ENCODE data around the gene FSCN2. TPM values are rescaled to one million over a fixed set of nuclear protein-coding genes. Genes with fewer than 3 reads are reported as not detected.

The FSCN2 gene
- total RNA-seq, result 0.99 TPM

- no peak for DNase-seq
Measured at GRCh38 chr17:81527591-81528383, at the start of gene FSCN2. Gene FSCN2, plus strand, starts transcription at chr17:81528377. Its CDS starts 155 bp downstream, at chr17:81528532.

- peak; percentile 25 for DNase-seq
Measured at GRCh38 chr17:81479175-81480071, 48.8 kb upstream of the FSCN2 start.

- no peak for DNase-seq
Measured at GRCh38 chr17:81480140-81481072, 47.8 kb upstream of the FSCN2 start.

GRCh38 chr17:81481073-81481799 is 46.9 kb upstream of the FSCN2 start:
- peak; percentile 46 for DNase-seq

GRCh38 chr17:81481815-81482505 is 46.2 kb upstream of the FSCN2 start:
- DNase-seq, result no peak

GRCh38 chr17:81482673-81483072 is 45.5 kb upstream of the FSCN2 start:
- peak; percentile 24 for DNase-seq

GRCh38 chr17:81483085-81483861 is 44.9 kb upstream of the FSCN2 start:
- peak; percentile 29 for DNase-seq

- no peak for DNase-seq
Measured at GRCh38 chr17:81483862-81484194, 44.3 kb upstream of the FSCN2 start.

GRCh38 chr17:81484195-81484979 is 43.8 kb upstream of the FSCN2 start:
- DNase-seq, result peak; percentile 85

- DNase-seq, result peak; percentile 31
Measured at GRCh38 chr17:81486199-81486810, 41.9 kb upstream of the FSCN2 start.

- DNase-seq, result no peak
Measured at GRCh38 chr17:81487089-81487486, 41.1 kb upstream of the FSCN2 start.

GRCh38 chr17:81487487-81488275 is 40.5 kb upstream of the FSCN2 start:
- peak; percentile 54 for DNase-seq

- DNase-seq, result no peak
Measured at GRCh38 chr17:81488276-81488860, 39.8 kb upstream of the FSCN2 start.

- DNase-seq, result peak; percentile 39
Measured at GRCh38 chr17:81489012-81489997, 38.9 kb upstream of the FSCN2 start.

- no peak for DNase-seq
Measured at GRCh38 chr17:81489998-81490992, 37.9 kb upstream of the FSCN2 start.
